SHP77 (cell line): ENCODE data around the gene KIF14.
"Not testable (repeated sequence)": the region's sequence is repeated elsewhere in the genome, so short reads cannot be mapped to it uniquely, and the experiment has no call there.

Source experiments
- DNase-seq, 2 experiments: peaks; one replicate each; lab custom pipeline; 2025; lab: John Stamatoyannopoulos, UW

The KIF14 gene

DNA sequence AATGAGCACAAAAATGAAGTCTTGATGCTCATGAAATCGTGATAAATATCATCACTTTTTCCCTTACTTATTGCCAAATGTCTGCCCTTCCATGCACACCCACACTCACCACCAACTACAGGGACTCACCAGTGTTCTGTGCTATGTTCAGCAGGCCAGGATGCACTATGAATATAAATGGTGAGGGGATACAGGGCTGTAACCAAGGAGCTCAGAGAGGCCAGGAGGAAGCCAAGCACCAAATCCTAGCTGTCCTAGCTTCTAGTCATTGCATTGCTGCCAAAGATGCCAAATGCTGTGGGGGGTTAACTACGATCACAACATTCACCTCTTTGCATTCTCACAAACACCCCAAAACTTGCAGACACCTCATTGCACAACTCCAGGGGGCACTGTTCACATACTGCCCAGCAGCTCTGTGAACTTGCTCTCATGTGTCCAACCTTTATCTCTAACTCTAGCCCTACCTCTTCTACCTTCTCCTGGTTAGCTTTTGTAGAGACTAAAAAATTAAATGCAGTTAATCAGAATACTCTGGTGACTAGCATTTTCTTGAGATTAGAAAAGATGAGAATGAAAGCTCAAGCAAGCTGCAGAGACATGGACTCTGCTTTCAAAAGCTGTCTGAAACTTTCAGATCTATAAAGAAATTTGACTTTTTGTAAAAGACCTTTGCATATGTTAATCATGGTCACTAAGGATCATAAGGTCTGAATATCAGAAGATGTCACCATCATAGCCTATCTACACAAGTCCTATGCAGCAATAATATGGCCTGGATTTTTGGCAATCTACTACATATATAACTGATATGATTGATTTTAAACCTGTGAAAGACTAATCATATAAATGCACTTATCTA is 13.9 kb upstream of the KIF14 start:
- DNase-seq = no peak

GRCh38 chr1:200631375-200631774 is 10.8 kb upstream of the KIF14 start:
- no peak for DNase-seq

- DNase-seq = not testable (repeated sequence)
Observed at GRCh38 chr1:200630515-200630899, 10.0 kb upstream of the KIF14 start.

DNA sequence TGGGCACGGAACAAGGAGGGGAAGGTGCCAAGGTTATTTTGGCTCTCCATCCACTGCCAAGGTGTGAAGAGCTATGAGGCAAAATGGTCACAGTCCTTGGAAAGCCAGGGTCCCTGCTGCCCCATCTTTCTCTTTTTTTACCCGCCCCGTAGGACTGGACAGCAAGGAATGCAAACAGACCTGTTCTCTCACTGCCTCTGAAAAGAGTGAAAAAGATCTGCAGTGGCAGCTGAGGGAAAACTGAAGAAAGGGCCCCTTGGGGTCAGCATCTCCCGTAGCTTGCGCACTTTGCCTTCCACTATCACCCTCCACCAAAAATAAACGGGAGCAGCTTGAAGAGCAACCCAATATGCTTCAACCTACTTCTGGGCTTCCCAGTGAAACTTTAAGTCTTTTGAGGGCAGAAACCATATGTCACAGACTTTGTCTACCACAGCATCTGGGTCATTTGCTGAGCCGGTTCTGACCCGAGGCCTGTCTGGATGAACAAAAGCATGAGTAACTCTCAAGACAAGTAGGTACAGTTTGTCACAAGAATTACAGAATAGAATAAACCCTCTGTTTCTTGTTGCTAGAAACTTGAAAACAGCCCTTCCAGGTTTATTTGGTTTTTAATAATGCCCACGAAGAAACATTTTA is 9.4 kb upstream of the KIF14 start:
- DNase-seq = no peak

- DNase-seq = no peak
Observed at GRCh38 chr1:200628223-200628881, 7.8 kb upstream of the KIF14 start.

DNA sequence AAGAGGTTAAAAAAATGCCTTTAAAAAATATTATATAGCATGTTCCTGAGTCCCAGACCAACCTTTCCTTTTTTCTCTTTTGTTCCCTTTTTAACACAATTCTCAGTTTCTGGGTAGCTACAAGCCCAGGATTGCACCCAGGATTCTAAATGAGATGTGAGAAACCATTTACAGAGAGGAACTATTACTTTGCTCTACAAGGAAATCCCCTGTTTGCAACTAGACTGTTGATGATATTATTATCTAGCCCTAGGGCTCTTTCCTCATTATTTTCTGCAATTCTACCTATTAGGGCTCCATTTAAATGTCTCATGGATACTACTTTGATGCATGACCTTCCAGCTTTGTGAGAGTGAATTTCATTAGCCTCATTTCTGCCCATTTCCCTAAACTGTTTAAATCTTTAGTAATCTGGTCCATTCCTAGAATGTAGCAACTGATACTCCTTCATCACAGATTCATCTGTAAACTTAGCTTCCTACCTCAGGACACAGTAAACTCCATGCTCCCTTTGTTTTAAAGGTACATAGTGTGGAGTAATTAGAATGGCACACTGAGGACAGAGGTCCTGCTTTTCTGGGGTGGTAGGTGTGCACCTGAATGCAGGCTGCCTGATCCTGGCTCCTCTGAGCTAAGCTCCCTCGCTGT is 7.1 kb upstream of the KIF14 start:
- DNase-seq = no peak

- DNase-seq = no peak
Observed at GRCh38 chr1:200626853-200627534, 6.4 kb upstream of the KIF14 start.

GRCh38 chr1:200625381-200625824 is 4.9 kb upstream of the KIF14 start:
- no peak for DNase-seq

DNA sequence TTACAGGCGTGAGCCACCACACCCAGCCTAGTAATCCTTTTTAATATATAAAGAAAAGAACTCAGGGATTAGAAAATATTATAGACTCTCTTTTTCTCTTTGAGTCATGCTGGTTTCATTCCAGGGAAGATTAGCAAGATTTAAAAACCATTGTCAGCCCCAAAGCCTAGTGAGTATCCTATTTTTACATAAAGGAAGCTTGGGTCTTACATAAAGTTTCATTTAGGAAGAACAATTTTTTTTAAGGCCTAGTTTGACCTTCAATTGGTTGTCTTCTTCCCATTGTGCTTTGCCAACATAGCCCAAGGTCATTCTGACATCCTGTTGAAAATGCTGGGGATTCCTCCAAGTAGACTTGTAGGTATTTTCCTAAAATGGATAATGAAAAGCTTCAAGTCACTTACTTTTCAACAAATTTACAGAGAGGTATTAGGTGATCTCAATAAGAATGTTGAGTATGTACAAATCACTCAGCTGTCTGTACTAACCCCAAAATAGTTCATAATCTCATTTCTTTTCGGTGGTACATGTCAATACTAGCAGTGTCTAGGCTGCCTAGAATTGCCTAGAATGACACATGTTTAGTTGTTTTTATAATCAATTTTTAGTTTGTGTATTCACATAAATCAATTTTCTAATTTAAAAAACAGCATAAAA is 4.3 kb upstream of the KIF14 start:
- no peak for DNase-seq

DNA sequence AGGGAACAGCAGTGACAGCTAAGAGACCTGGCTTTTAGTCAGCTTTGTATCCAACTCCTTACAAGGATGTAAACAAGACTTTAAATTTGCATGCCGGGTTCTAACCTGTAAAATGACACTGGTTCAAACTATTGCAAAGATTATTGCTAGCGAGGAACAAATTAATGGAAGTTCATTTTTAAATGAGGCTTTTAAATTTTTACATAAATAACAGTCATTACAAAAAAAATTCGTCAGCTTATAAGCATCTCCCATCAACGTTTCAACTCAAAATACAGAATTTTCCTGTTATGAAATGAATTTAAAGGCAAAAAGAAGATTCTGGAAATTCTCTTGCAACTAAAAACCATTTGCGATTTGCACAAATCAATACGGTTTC is 668 bp downstream of the KIF14 start:
- DNase-seq = no peak

DNA sequence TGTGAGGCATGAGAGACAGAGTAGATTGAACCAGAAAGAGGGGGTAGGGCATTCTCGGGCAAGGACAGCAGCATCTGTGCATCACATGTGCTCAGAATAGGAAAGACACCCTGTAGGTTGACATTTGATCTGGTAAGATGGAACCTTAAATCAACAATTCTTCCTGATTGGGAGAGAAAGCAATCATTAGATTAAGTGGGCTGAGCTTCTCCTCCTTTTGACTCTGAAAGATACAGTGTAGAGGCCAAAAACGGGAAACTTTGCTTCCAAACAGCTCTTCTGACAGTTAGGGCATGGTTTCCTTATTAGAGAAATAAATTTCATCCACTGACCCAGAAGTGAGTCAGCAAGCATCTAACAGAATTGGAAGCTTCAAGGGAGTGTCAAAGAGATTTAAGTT is 9.7 kb downstream of the KIF14 start:
- no peak for DNase-seq

DNA sequence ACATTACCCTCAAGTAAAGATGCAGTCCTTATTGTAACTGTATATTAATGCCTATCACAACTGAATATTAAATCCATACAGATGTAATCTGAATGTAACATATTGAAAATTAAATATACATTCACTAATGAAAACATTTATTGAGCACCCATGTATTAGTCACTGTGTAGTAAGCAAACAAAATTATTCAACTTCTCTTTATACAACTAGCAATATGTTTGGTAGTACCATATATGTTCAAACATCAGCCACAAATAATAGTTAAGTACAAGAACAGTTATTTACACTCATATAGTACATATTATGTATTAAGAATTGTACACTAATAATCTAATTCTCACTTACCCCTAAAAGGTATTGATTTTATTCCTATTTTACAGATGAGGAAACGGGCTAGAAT is 17.9 kb downstream of the KIF14 start:
- no peak for DNase-seq

DNA sequence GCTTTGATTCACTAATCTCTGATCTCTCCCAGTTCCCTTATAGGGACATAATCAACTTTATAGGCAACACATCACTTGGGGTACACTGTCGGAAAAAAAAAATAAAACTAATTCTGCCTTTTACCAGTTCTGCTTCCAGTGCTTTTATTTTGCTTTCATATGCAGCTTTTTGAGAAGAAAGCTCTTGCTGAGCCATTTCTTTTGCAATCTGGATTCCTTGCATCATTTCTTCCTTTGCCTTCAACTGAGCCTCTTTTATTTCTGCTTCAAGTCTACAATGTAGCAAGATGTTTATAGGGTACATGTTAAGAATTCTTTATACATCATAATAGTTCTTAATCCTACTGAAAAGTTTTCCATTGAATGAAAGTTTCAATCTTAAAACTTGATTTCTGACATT is 30.6 kb downstream of the KIF14 start:
- DNase-seq = no peak

DNA sequence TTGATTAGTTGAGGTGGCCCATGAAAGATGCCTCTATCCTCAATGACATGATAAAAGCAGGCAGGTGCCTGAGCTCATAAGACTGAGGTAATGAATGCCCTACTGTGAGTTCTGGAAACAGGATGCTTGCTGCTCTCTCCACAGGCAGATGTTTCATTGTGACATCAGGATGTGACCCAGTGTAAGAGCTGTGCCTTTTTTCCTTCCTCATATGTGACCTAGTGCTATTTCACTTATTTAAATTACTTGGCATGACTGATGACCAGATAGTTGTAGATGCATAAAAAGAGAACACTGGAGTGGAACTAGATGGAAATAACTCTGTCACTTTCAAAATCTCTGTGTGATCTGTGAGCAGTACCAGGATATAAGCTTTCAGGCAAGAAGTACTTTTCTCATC is 31.9 kb downstream of the KIF14 start:
- DNase-seq = no peak

- DNase-seq = no peak
Observed at GRCh38 chr1:200564319-200564718, 56.2 kb downstream of the KIF14 start.

DNA sequence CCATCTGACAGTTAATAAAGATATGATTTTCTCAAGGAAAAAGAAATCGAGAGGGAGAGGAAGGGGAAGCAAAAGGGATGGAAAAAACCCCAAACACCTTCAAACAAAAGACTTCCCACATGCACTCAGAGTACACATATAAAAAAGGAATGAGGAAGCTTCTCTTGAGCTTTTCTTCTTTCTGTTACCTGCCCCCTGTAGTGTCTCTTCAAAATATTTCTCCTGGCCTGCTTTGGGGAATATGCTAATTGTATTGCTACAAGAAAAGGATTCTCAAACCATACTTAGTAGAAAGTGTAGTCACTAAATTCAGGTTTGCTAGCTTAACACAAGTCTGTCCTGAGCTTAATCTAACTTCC is 58.7 kb downstream of the KIF14 start:
- DNase-seq = no peak

GRCh38 chr1:200558866-200559459 is 61.6 kb downstream of the KIF14 start:
- peak; percentile 3 to 9 for DNase-seq

DNA sequence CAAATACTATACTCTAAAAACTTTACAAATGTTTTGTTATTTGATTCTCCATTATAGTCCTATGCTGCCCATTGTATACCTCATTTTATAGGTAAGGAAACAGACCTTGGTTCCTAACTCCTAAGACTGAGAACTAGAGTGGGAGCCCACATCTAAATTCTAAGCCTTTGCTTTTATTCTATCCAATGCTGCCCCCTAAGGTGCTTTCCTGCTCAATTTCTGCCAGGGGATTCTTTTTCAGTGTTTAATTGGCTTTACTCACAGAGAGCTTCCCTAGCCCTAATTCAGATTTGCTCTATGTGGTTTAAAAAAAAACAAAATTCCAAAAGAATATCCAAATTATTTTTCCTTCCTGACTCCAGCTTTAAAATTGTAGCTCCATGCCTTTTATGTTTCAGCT is 64.5 kb downstream of the KIF14 start:
- DNase-seq = no peak

- DNase-seq = not testable (repeated sequence)
Observed at GRCh38 chr1:200552737-200553136, 67.8 kb downstream of the KIF14 start.

- no peak for DNase-seq
Observed at GRCh38 chr1:200550367-200550766, 70.2 kb downstream of the KIF14 start.

GRCh38 chr1:200547386-200547785 is 73.2 kb downstream of the KIF14 start:
- no peak for DNase-seq
